Endothelial cell of umbilical vein (primary cell): ENCODE measurements around the gene COA5.

ENCODE experiments used
- EZH2 ChIP-seq: IDR thresholded peaks from 2 replicates; pipeline ENCODE4 v1.6.1; 2012; ENCODE audit warnings: borderline replicate concordance, low read depth, mild to moderate bottlenecking, moderate library complexity, low read length, inconsistent platforms; ENCODE audit not compliant: severe bottlenecking
- FOS ChIP-seq: IDR thresholded peaks from 2 replicates; pipeline ENCODE4 v1.6.1; 2011; ENCODE audit warnings: mild to moderate bottlenecking, low read length, moderate library complexity, borderline replicate concordance; ENCODE audit not compliant: insufficient read depth
- GATA2 ChIP-seq: IDR thresholded peaks from 2 replicates; pipeline ENCODE4 v1.7.0; 2011; ENCODE audit warnings: low read depth, mild to moderate bottlenecking, moderate library complexity, mixed read lengths, low read length; ENCODE audit not compliant: insufficient read length, insufficient read depth
- JUN ChIP-seq: IDR thresholded peaks from 2 replicates; pipeline ENCODE4 v1.6.1; 2011; ENCODE audit warnings: borderline replicate concordance, low read depth; ENCODE audit not compliant: insufficient read length, insufficient read depth
- MYC ChIP-seq: IDR thresholded peaks from one replicate; pipeline ENCODE4 v1.6.1; 2011; ENCODE audit warnings: mild to moderate bottlenecking, low read depth, low read length
- POLR2A ChIP-seq: IDR thresholded peaks from 2 replicates; pipeline ENCODE4 v1.6.1; 2012; ENCODE audit warnings: low read depth, mild to moderate bottlenecking, control low read depth, low read length
- POLR2AphosphoS5 ChIP-seq: IDR thresholded peaks from 2 replicates; pipeline ENCODE4 v1.6.1; 2012; ENCODE audit warnings: low read depth, mild to moderate bottlenecking, control low read depth, low read length, moderate library complexity; ENCODE audit not compliant: insufficient read depth
- TF ChIP-seq, protein P1 (sequence below), 2 donors: IDR thresholded peaks; 1 replicate in 1 of 2; 2 replicates in 1 of 2; pipeline ENCODE4 v1.5.1; 2011; ENCODE audit warnings: low read length in 2 of 2, mild to moderate bottlenecking in 2 of 2, moderate library complexity in 2 of 2, control low read depth in 1 of 2, inconsistent platforms in 1 of 2, low read depth in 1 of 2; ENCODE audit not compliant: insufficient read depth in 1 of 2; ENCODE audit errors: extremely low read depth in 1 of 2
- TF ChIP-seq, protein P2 (sequence below): IDR thresholded peaks from 2 replicates; pipeline ENCODE4 v1.6.1; 2011; ENCODE audit not compliant: insufficient read depth, insufficient read length

DNA sequence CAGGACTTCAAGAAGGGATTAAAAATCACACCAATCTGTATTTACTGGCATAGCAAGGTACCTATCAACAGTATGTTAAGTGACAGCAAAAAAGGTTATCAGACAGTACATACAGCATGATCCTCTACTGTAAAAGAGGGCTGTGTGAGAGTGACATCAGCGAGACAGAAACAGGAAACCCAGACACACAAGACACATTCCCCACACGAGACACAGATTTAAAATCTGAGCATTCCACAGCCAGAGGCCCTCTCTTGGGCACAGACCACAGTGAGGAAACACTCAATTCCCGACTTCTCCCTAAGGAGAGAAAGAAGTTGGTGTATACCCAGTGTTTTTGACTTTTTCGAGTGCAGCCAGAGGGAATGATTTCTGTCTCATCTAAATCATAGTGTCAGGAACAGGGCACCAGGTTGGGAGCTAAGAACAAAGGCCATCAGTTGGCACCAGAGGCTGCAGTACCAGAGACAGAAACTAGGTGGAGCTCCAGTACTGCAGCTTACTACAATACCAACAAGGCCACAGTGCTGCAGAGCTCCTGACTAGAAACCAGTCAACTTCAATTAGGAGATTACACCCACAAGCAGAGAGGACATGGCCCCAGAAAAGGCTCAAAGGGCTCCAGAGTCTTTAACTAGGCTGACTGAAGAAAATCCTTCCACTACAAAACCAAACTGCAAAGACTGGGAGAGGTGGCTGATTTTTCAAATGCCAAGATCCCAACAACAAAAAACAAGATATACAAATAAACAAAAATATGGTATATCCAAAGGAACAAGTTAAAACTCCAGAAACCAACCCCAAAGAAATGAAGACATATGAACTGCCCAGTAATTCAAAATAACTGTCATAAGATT, 41.1 kb upstream of the COA5 start:
- TF ChIP-seq POLR2A: no peak
- TF ChIP-seq FOS: no peak
- TF ChIP-seq, protein P1, sequence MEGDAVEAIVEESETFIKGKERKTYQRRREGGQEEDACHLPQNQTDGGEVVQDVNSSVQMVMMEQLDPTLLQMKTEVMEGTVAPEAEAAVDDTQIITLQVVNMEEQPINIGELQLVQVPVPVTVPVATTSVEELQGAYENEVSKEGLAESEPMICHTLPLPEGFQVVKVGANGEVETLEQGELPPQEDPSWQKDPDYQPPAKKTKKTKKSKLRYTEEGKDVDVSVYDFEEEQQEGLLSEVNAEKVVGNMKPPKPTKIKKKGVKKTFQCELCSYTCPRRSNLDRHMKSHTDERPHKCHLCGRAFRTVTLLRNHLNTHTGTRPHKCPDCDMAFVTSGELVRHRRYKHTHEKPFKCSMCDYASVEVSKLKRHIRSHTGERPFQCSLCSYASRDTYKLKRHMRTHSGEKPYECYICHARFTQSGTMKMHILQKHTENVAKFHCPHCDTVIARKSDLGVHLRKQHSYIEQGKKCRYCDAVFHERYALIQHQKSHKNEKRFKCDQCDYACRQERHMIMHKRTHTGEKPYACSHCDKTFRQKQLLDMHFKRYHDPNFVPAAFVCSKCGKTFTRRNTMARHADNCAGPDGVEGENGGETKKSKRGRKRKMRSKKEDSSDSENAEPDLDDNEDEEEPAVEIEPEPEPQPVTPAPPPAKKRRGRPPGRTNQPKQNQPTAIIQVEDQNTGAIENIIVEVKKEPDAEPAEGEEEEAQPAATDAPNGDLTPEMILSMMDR (IDR thresholded peaks at IDR 0.05; ENCODE audit: extremely low read depth in 1 of 2, insufficient read depth in 1 of 2, low read depth in 1 of 2, low read length in 2 of 2): peak; percentile 97
- no peak for TF ChIP-seq POLR2AphosphoS5
- TF ChIP-seq EZH2: no peak
- TF ChIP-seq, protein P2, sequence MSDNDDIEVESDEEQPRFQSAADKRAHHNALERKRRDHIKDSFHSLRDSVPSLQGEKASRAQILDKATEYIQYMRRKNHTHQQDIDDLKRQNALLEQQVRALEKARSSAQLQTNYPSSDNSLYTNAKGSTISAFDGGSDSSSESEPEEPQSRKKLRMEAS: no peak
- TF ChIP-seq MYC: no peak
- TF ChIP-seq JUN: no peak
- no peak for TF ChIP-seq GATA2
